Peyer's patch (tissue), 4 donors: ENCODE results near the gene PACS1. TPM values are rescaled to one million over a fixed set of nuclear protein-coding genes. Genes with fewer than 3 reads are reported as not detected.

ENCODE experiments used
- DNase-seq, 3 donors: peaks; one replicate each; pipeline ENCODE4 v3.0.0-alpha.2; 2017 to 2019
- H3K27ac ChIP-seq, 4 donors: fragments of 200-600 bp; sonication (generic); one replicate each; pipeline ENCODE4 v1.5.1; 2016 to 2019
- H3K27me3 ChIP-seq, 2 donors: fragments of 200-600 bp; sonication (generic); one replicate each; pipeline ENCODE4 v1.5.1; 2019
- H3K36me3 ChIP-seq, 3 donors: fragments of 200-600 bp; sonication (generic); one replicate each; pipeline ENCODE4 v1.5.1; 2016 to 2019
- H3K4me1 ChIP-seq, 4 donors: fragments of 200-600 bp; sonication (generic); one replicate each; pipeline ENCODE4 v1.5.1; 2016 to 2019
- H3K4me3 ChIP-seq, 4 donors: fragments of 200-600 bp; sonication (generic); 1 replicate in 3 of 4; 2 replicates in 1 of 4; pipeline ENCODE4 v1.5.1; 2016 to 2019; ENCODE audit warnings: mild to moderate bottlenecking in 1 of 4
- H3K9me3 ChIP-seq, 4 donors: fragments of 200-600 bp; sonication (generic); one replicate each; pipeline ENCODE4 v1.5.1; 2016 to 2019; ENCODE audit warnings: mild to moderate bottlenecking in 1 of 4
- POLR2A ChIP-seq, 2 donors: fragments of 450-650 bp; IDR thresholded peaks; one replicate each; pipeline ENCODE4 v1.5.1; 2017; ENCODE audit warnings: antibody characterized with exemption in 2 of 2, mild to moderate bottlenecking in 2 of 2, moderate library complexity in 2 of 2
- total RNA-seq, 4 donors: library from RNA; depleted of rRNA; stranded (reverse); fragments of >200 nt; gene quantifications; one replicate each; pipeline ENCODE4 v1.1.0, GENCODE V29; 2016
- TF ChIP-seq, protein P1 (sequence below), 6 experiments: fragments of 450-650 bp in 4 of 6; fragments of 200-600 bp in 2 of 6; sonication (generic) in 1 of 6; IDR thresholded peaks; one replicate each; pipeline ENCODE4 v1.5.1; 2017 to 2019; ENCODE audit warnings: antibody characterized with exemption in 6 of 6, mild to moderate bottlenecking in 3 of 6, moderate library complexity in 1 of 6

Gene PACS1
- total RNA-seq, 4 donors from 2014 or later = 10.3 to 52.0 (median 22.3) TPM

DNA sequence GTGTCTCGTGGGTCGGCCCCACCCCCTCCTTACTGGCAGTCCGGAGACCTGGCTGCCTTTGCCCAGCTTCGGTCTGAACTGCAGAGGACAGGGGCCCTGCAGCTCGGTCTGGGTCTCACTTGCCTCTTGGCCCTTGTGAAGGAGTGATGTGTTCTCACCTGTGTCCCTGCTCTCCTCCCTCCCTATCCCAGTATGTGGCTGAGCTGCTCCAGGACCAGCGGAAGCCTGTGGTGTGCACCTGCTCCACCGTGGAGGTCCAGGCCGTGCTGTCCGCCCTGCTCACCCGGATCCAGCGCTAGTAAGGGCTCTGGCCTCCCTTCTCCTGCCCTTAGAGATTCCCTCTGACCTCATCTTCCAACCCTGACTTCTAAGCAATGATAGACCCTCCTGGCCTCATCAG lies 162.7 kb downstream of the PACS1 start:
- H3K36me3 ChIP-seq = peaks cover 0 to 42% (median 0%) of the 10 kb centered on the region in 3 donors
- no peaks in the 10 kb centered on the region for H3K9me3 ChIP-seq
- DNase-seq = no peak
- no peak overlapping the region for H3K4me3 ChIP-seq
- no peaks in the 10 kb centered on the region for H3K27me3 ChIP-seq
- H3K4me1 ChIP-seq = no peaks in the 10 kb centered on the region
- no peak overlapping the region for H3K27ac ChIP-seq
- TF ChIP-seq, protein P1, sequence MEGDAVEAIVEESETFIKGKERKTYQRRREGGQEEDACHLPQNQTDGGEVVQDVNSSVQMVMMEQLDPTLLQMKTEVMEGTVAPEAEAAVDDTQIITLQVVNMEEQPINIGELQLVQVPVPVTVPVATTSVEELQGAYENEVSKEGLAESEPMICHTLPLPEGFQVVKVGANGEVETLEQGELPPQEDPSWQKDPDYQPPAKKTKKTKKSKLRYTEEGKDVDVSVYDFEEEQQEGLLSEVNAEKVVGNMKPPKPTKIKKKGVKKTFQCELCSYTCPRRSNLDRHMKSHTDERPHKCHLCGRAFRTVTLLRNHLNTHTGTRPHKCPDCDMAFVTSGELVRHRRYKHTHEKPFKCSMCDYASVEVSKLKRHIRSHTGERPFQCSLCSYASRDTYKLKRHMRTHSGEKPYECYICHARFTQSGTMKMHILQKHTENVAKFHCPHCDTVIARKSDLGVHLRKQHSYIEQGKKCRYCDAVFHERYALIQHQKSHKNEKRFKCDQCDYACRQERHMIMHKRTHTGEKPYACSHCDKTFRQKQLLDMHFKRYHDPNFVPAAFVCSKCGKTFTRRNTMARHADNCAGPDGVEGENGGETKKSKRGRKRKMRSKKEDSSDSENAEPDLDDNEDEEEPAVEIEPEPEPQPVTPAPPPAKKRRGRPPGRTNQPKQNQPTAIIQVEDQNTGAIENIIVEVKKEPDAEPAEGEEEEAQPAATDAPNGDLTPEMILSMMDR (IDR thresholded peaks at IDR 0.05) = no peak
- no peak for TF ChIP-seq POLR2A (IDR thresholded peaks at IDR 0.05)

DNA sequence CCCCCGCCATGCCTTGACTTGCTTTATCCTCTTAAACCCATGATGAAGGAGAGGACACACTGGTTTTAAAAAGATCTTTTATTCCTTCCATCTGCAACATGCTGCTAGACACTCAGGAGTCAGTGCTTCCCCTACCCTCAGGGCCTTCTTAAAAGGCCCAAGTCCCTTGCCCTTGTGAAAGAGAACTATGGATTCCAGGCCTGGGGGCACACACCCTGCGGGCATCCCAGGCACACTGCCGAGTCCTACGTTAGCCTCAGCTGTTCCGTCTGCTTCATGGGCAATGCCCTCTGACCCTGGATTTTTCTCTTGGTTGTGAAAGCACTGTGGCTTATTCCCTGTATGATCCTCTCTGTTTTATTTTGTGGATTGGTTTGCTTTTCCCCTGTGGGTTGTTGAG lies 163.2 kb downstream of the PACS1 start:
- TF ChIP-seq, protein P1 (IDR thresholded peaks at IDR 0.05) = no peak
- no peak for TF ChIP-seq POLR2A (IDR thresholded peaks at IDR 0.05)
- H3K4me3 ChIP-seq = no peak overlapping the region
- peaks cover 0 to 42% (median 0%) of the 10 kb centered on the region in 3 donors for H3K36me3 ChIP-seq
- no peaks in the 10 kb centered on the region for H3K9me3 ChIP-seq
- no peaks in the 10 kb centered on the region for H3K27me3 ChIP-seq
- H3K4me1 ChIP-seq = no peaks in the 10 kb centered on the region
- no peak overlapping the region for H3K27ac ChIP-seq
- no peak for DNase-seq

DNA sequence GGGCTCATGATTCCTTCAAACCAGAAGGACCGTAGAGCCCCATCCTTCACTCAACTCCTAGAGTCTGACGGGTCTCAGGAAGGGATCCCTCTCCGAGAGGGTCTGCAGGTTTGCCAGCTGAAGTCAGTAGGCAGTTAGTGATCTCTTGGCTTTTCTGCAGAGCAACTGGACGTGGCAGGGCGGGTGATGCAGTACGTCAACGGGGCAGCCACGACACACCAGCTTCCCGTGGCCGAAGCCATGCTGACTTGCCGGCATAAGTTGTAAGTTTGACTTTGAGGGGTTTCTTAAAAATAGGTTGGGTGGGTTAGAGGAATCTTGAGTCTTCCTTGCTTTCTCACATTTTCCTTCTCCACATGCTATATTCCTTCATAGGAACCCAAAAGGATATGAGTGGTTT lies 165.1 kb downstream of the PACS1 start:
- H3K9me3 ChIP-seq = no peaks in the 10 kb centered on the region
- TF ChIP-seq POLR2A (IDR thresholded peaks at IDR 0.05) = no peak
- TF ChIP-seq, protein P1 (IDR thresholded peaks at IDR 0.05) = no peak
- H3K4me1 ChIP-seq = no peaks in the 10 kb centered on the region
- no peak overlapping the region for H3K4me3 ChIP-seq
- H3K27ac ChIP-seq = no peak overlapping the region
- peaks cover 0 to 50% (median 0%) of the 10 kb centered on the region in 3 donors for H3K36me3 ChIP-seq
- no peaks in the 10 kb centered on the region for H3K27me3 ChIP-seq
- DNase-seq = no peak

DNA sequence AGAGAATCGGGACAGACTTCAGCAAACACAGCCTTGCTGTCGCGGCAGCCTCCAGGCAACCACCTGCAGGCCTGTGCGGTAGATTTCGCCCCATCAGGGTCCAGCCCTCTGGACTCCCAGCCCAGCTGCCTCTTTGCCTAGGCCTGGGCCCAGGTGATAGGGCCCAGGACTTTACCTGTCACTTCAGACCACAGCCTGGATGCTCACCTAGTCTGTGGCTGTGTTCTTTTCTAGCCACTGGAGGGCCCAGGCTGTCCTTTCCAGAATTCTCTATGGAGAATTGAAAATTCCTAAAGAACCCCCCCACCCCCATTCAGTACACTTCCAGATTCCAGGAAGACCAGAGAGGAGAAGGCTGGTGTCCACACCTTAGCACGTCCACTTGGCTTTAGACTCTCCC lies 167.8 kb downstream of the PACS1 start:
- Histone ChIP-seq H3K36me3 (peaks cover 0 to 51% (median 0%) of the 10 kb centered on the region in 3 donors), H3K4me1 (no peaks in the 10 kb centered on the region), H3K4me3 (no peak overlapping the region), H3K27me3 (no peaks in the 10 kb centered on the region), H3K27ac (no peak overlapping the region), H3K9me3 (no peaks in the 10 kb centered on the region)
- DNase-seq = no peak
- no peak for TF ChIP-seq POLR2A (IDR thresholded peaks at IDR 0.05)
- TF ChIP-seq, protein P1 (IDR thresholded peaks at IDR 0.05) = no peak

DNA sequence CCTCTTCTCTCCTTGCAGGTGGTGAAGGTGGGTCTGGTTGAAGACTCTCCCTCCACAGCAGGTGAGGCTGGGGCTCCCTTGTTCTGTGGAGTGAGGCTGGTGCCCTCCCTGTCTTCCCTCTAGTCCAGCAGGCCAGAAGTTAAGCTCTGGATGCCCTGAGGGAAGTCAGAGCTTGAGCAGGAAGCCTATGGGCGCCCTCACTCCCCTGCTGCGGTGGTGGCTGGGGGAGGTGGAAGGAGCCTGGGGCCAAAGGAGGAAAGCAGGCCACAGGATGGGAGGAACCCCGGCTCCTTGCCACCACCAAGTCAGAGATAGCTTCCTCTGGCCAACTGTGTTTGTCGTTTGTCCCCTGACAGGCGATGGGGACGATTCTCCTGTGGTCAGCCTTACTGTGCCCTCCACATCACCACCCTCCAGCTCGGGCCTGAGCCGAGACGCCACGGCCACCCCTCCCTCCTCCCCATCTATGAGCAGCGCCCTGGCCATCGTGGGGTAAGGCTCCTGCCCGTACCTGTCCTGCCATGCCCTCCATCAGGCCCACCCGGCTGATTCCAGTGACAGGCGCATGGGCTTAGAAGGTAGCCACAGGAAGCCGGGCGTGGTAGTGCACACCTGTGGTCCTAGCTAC lies 168.8 kb downstream of the PACS1 start:
- H3K27ac ChIP-seq = no peak overlapping the region
- no peaks in the 10 kb centered on the region for H3K27me3 ChIP-seq
- no peaks in the 10 kb centered on the region for H3K9me3 ChIP-seq
- TF ChIP-seq POLR2A (IDR thresholded peaks at IDR 0.05) = no peak
- TF ChIP-seq, protein P1 (IDR thresholded peaks at IDR 0.05) = no peak
- DNase-seq = no peak
- no peaks in the 10 kb centered on the region for H3K4me1 ChIP-seq
- H3K36me3 ChIP-seq = peaks cover 0 to 51% (median 0%) of the 10 kb centered on the region in 3 donors
- H3K4me3 ChIP-seq = no peak overlapping the region
